K562 (cell line): ENCODE results near the gene CBFA2T3. TPM values are rescaled to one million over a fixed set of nuclear protein-coding genes. Genes with fewer than 3 reads are reported as not detected.

Experiments used
- ATAC-seq: fragments of 200-7000 bp; cut with Tn5 transposase; 3 replicates; pipeline ENCODE4 v1.9.1; 2020; ENCODE audit warnings: moderate library complexity
- BruUV-seq: library from RNA; stranded (reverse); fragments of 400-500 nt; replicated peaks from 2 replicates; lab custom pipeline; 2021; lab: Mats Ljungman, UMichigan
- CTCF ChIA-PET: fragments of 300-600 bp; formaldehyde crosslinking; extraction: SDS; loops from one replicate; lab custom pipeline; 2021; ENCODE audit warnings: low intra/inter-chr PET ratio; lab: Yijun Ruan, JAX
- POLR2A ChIA-PET: fragments of 300-600, 350-650 bp; sonication (Branson Sonifier 250); formaldehyde crosslinking; extraction: SDS; loops from one replicate; lab custom pipeline; 2021; ENCODE audit warnings: antibody characterized with exemption, inconsistent platforms; lab: Yijun Ruan, JAX
- DNase-seq, 4 experiments: peaks; one replicate each; pipeline versions ENCODE4 v3.0.0 to v3.0.0-alpha.2; 2011 to 2018; ENCODE audit warnings: low spot score in 3 of 4, mixed read lengths in 3 of 4; ENCODE audit errors: extremely low read depth in 1 of 4
- FAIRE-seq: peaks from 2 replicates; lab custom pipeline; 2011; peaks lifted over from hg19 to GRCh38; lab: Jason Lieb, UNC
- H2AFZ ChIP-seq: 2 replicates; pipeline ENCODE4 v1.6.0; 2011; ENCODE audit warnings: low read depth, low read length, control low read depth, inconsistent platforms
- H3K27ac ChIP-seq: fragments of 200-600 bp; 3 replicates; pipeline ENCODE4 v1.8.0; 2011; ENCODE audit warnings: low read depth, mild to moderate bottlenecking, control low read depth, inconsistent platforms, low read length, moderate library complexity, mixed read lengths; ENCODE audit errors: extremely low read depth
- H3K27me3 ChIP-seq, 2 experiments: fragments of 300-600 bp in 1 of 2; 2 replicates in 1 of 2; 3 replicates in 1 of 2; pipeline versions ENCODE4 v1.6.0 to v1.8.0; 2011; ENCODE audit warnings: inconsistent platforms in 2 of 2, low read length in 2 of 2, mild to moderate bottlenecking in 1 of 2, mixed read lengths in 1 of 2, moderate library complexity in 1 of 2; ENCODE audit not compliant: control insufficient read depth in 2 of 2, insufficient read depth in 2 of 2
- H3K36me3 ChIP-seq: fragments of 300-600 bp; 3 replicates; pipeline ENCODE4 v1.8.0; 2011; ENCODE audit warnings: mild to moderate bottlenecking, low read length, inconsistent platforms; ENCODE audit not compliant: control insufficient read depth, insufficient read depth
- H3K4me1 ChIP-seq, 2 experiments: fragments of 200-600 bp in 1 of 2; replicated peaks in 1 of 2; 2 replicates in 1 of 2; 3 replicates in 1 of 2; pipeline versions ENCODE4 v1.5.1 to v1.8.0; 2011; ENCODE audit warnings: inconsistent platforms in 2 of 2, low read length in 2 of 2, mild to moderate bottlenecking in 1 of 2, mixed read lengths in 1 of 2, moderate library complexity in 1 of 2; ENCODE audit not compliant: control insufficient read depth in 2 of 2, insufficient read depth in 2 of 2
- H3K4me2 ChIP-seq: 2 replicates; pipeline ENCODE4 v1.6.1; 2011; ENCODE audit warnings: low read length, control low read depth, inconsistent platforms, mixed read lengths; ENCODE audit not compliant: insufficient read depth
- H3K4me3 ChIP-seq: fragments of 200-600 bp; sonication (generic), shearing (Covaris generic); 2 replicates; pipeline ENCODE4 v1.5.1; 2016; ENCODE audit warnings: control low read depth, inconsistent platforms
- H3K79me2 ChIP-seq: fragments of 200-600 bp; 3 replicates; pipeline ENCODE4 v1.8.0; 2011; ENCODE audit warnings: low read length, inconsistent platforms; ENCODE audit not compliant: control insufficient read depth, insufficient read depth
- H3K9ac ChIP-seq, 2 experiments: 2 replicates each; pipeline versions ENCODE4 v1.6.0 to v1.6.1; 2011; ENCODE audit warnings: low read depth in 2 of 2, low read length in 2 of 2, control low read depth in 1 of 2, inconsistent platforms in 1 of 2, mild to moderate bottlenecking in 1 of 2, mixed read lengths in 1 of 2; ENCODE audit not compliant: insufficient read depth in 1 of 2
- H3K9me1 ChIP-seq: one replicate; pipeline ENCODE4 v1.6.0; 2011; ENCODE audit warnings: inconsistent platforms, mild to moderate bottlenecking, low read length, moderate library complexity; ENCODE audit not compliant: control insufficient read depth, insufficient read depth
- H3K9me3 ChIP-seq: replicated peaks from 2 replicates; pipeline ENCODE4 v1.5.1; 2011; ENCODE audit warnings: low read depth, low read length, inconsistent platforms; ENCODE audit not compliant: control insufficient read depth, insufficient read depth
- H4K20me1 ChIP-seq: replicated peaks from 2 replicates; pipeline ENCODE4 v1.6.1; 2011; ENCODE audit warnings: low read length, inconsistent platforms, mixed read lengths; ENCODE audit not compliant: control insufficient read depth, insufficient read depth
- ADNP ChIP-seq: fragments of 200-800 bp; sonication (Bioruptor generic); IDR thresholded peaks from 2 replicates; pipeline ENCODE4 v1.6.1; 2016; ENCODE audit warnings: missing genetic modification characterization, missing compliant biosample characterization
- BMI1 ChIP-seq: fragments of 150-350 bp; IDR thresholded peaks from 2 replicates; pipeline ENCODE4 v1.6.1; 2014; ENCODE audit warnings: low read length
- ETV6 ChIP-seq, 3 experiments: fragments of 150-350 bp in 1 of 3; sonication (generic) in 1 of 3; formaldehyde crosslinking in 1 of 3; IDR thresholded peaks; 2 replicates each; pipeline versions ENCODE4 v1.6.1 to v1.8.0; 2014 to 2022; ENCODE audit warnings: borderline replicate concordance in 2 of 3, low read depth in 2 of 3, antibody characterized with exemption in 1 of 3, low read length in 1 of 3, mild to moderate bottlenecking in 1 of 3, missing genetic modification reagents in 1 of 3
- NCOA4 ChIP-seq: fragments of 450-650 bp; IDR thresholded peaks from 2 replicates; pipeline ENCODE4 v1.6.1; 2018; ENCODE audit warnings: mild to moderate bottlenecking; ENCODE audit not compliant: partially characterized antibody
- RFX7 ChIP-seq: fragments of 250-450 bp; sonication (Bioruptor Pico); IDR thresholded peaks from 2 replicates; pipeline ENCODE4 v1.5.1; 2021; ENCODE audit warnings: mild to moderate bottlenecking
- TAF7 ChIP-seq: fragments of 450-650 bp; IDR thresholded peaks from 2 replicates; pipeline ENCODE4 v1.6.1; 2016; ENCODE audit warnings: missing genetic modification characterization, missing compliant biosample characterization
- ZBTB8A ChIP-seq: fragments of 450-650 bp; IDR thresholded peaks from 2 replicates; pipeline ENCODE4 v1.6.1; 2018; ENCODE audit warnings: mild to moderate bottlenecking, moderate library complexity; ENCODE audit not compliant: partially characterized antibody
- ZNF436 ChIP-seq: fragments of 250-450, 450-650 bp; sonication (Bioruptor Pico); formaldehyde crosslinking; IDR thresholded peaks from 2 replicates; pipeline ENCODE4 v1.7.0; 2020; ENCODE audit warnings: mild to moderate bottlenecking
- WGBS: fragments of 100-300 bp; shearing (Covaris generic); methylation state at CpG from one replicate; pipeline ENCODE4 v1.1.6; 2016; ENCODE audit warnings: low coverage, mixed read lengths; ENCODE audit not compliant: insufficient coverage; ENCODE audit errors: missing lambda C conversion rate; 5-methylcytosine and 5-hydroxymethylcytosine counted together
- in situ Hi-C: fragments of 300-500 bp; cut with MboI; formaldehyde crosslinking; loops from 4 replicates; pipeline ENCODE4 v1.15.0; 2018; ENCODE audit warnings: inconsistent platforms, mixed read lengths
- intact Hi-C: fragments of 100-400 bp; cut with micrococcal nuclease; formaldehyde crosslinking; loops from 2 replicates; pipeline ENCODE4 v1.14.2; 2022
- polyA plus RNA-seq, 8 experiments: library from polyadenylated mRNA; depleted of rRNA in 4 of 8; stranded (reverse) in 5 of 8; unstranded in 3 of 8; fragments of >200 nt; fragmentation: Nextera tagmentation in 2 of 8; fragmentation: Illumina TruSeq in 1 of 8; extraction: Ambion mirVana in 2 of 8; extraction: Trizol in 1 of 8; gene quantifications; 2 replicates each; pipeline versions ENCODE4 v1.2.1 to v1.2.3, GENCODE V29; 2011 to 2014; ENCODE audit warnings: inconsistent platforms in 1 of 8, missing spikeins in 1 of 8
- total RNA-seq, 7 experiments: library from RNA; depleted of rRNA in 6 of 7; stranded (reverse); fragments of >200 nt in 6 of 7; fragmentation: Illumina TruSeq in 2 of 7; extraction: Trizol in 2 of 7; gene quantifications; 2 replicates each; pipeline versions ENCODE4 v1.2.1 to v1.2.3, GENCODE V29; 2011 to 2021; ENCODE audit warnings: low replicate concordance in 1 of 7
- TF ChIP-seq, protein P1 (sequence below): IDR thresholded peaks from 3 replicates; pipeline ENCODE4 v1.6.1; 2011; ENCODE audit warnings: borderline replicate concordance, mild to moderate bottlenecking, moderate library complexity; ENCODE audit not compliant: insufficient read length; ENCODE audit errors: extremely low read depth
- TF ChIP-seq, protein P2 (sequence below): sonication (generic); formaldehyde crosslinking; IDR thresholded peaks from 2 replicates; pipeline ENCODE4 v1.9.0; 2022; ENCODE audit warnings: mild to moderate bottlenecking, missing genetic modification reagents
- TF ChIP-seq, protein P3 (sequence below): sonication (generic); formaldehyde crosslinking; IDR thresholded peaks from 2 replicates; pipeline ENCODE4 v1.4.0; 2020; ENCODE audit warnings: mild to moderate bottlenecking, missing genetic modification reagents
- TF ChIP-seq, protein P4 (sequence below): fragments of 250-450 bp; sonication (Bioruptor Pico); IDR thresholded peaks from 2 replicates; pipeline ENCODE4 v1.5.0; 2020; ENCODE audit warnings: mild to moderate bottlenecking, borderline replicate concordance

The CBFA2T3 gene
- total and polyA plus RNA-seq, 9 of the 15 experiments (the other 6 are each of a cell fraction or from before 2014, with no cell fraction given), result 2.3 to 145 (median 6.7) TPM

DNA sequence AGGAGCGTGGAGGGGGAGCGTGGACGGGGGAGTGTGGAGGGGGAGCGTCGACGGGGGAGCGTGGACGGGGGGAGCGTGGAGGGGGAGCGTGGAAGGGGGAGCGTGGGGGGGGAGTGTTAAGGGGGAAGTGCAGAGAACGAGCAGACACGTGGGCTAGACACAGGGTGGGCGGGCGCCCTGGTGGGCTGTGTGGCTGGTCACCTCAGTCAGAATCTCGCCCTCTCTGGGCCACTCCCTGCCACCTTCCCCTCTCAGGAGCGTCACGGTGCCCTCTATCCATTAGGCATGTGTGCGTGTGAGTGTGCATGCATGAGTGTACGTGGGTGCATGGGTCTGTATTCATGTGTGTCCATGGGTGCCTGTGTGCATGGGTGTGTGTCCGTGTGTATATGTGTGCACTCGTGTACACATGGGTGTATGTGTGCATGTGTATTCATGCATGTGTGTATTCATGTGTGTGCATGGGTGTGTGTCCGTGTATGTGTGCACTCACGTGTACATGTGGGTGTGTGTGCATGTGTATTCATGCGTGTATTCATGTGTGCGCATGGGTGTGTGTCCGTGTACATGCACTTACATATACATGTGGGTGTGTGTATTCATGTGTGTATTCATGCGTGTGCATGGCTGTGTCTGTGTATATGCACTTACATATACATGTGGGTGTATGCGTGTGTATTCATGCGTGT is 61.2 kb downstream of the CBFA2T3 start (continued):
- TF ChIP-seq, protein P1, sequence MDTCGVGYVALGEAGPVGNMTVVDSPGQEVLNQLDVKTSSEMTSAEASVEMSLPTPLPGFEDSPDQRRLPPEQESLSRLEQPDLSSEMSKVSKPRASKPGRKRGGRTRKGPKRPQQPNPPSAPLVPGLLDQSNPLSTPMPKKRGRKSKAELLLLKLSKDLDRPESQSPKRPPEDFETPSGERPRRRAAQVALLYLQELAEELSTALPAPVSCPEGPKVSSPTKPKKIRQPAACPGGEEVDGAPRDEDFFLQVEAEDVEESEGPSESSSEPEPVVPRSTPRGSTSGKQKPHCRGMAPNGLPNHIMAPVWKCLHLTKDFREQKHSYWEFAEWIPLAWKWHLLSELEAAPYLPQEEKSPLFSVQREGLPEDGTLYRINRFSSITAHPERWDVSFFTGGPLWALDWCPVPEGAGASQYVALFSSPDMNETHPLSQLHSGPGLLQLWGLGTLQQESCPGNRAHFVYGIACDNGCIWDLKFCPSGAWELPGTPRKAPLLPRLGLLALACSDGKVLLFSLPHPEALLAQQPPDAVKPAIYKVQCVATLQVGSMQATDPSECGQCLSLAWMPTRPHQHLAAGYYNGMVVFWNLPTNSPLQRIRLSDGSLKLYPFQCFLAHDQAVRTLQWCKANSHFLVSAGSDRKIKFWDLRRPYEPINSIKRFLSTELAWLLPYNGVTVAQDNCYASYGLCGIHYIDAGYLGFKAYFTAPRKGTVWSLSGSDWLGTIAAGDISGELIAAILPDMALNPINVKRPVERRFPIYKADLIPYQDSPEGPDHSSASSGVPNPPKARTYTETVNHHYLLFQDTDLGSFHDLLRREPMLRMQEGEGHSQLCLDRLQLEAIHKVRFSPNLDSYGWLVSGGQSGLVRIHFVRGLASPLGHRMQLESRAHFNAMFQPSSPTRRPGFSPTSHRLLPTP, result no peak
- TF ChIP-seq RFX7 (no peak), NCOA4 (no peak)

DNA sequence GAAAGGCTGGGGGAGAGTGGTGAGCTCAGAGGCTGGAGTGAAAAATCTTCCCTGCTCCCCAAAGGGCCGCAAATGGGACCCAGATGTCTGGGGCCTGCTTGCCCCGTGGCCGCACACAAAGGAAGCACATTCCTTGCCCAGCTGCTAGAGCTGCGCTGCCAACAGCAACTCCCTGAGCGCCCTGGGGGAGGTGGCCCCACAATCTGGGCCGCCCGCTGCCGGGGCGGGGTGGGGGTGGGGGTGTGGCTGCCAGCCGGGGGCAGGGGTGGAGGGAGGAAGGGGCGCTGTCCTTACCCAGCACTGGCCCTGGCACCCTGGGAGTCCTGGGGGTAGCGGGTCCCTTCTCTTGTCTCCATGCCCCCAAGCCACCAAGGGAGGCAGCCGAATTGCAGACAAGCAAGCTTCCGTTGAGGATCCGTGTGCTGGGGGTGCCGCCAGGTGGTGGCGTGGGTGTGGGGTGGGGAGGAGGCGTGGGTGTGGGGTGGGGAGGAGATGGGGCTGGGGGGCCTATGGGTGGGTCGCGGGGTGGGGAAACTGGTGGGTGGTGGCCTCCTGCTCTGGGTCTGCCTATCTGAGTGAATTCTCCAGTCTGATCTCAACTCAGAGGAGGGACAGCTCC is 62.1 kb downstream of the CBFA2T3 start:
- H3K9me3 ChIP-seq, result no peaks in the 10 kb centered on the region
- H3K36me3 ChIP-seq, result peaks cover 88% of the 10 kb centered on the region
- no peak overlapping the region for H3K4me2 ChIP-seq
- no TSS peak for BruUV-seq
- H3K4me3 ChIP-seq, result no peak overlapping the region
- 100% methylated on average over 4 of the region's 20 CpGs for WGBS
- peaks cover 40% of the 10 kb centered on the region for H4K20me1 ChIP-seq
- peaks cover 0 to 45% of the 10 kb centered on the region in 2 experiments; a peak in 3 of 5 replicates for H3K4me1 ChIP-seq
- intact Hi-C loops, result no loop called here
- H3K27me3 ChIP-seq, result no peaks in the 10 kb centered on the region
- ChIA-PET CTCF (no interaction called here), POLR2A (no interaction called here)
- no peak overlapping the region for H3K27ac ChIP-seq
- H3K9me1 ChIP-seq, result peaks cover 4% of the 10 kb centered on the region
- FAIRE-seq (no peak), DNase-seq (no peak), ATAC-seq (no peak)
- H3K9ac ChIP-seq, result no peak overlapping the region
- peaks cover 93% of the 10 kb centered on the region for H3K79me2 ChIP-seq
- no peak overlapping the region for H2AFZ ChIP-seq
- in situ Hi-C loops, result no loop called here
- TF ChIP-seq ETV6 (IDR thresholded peaks at IDR 0.05; ENCODE audit: borderline replicate concordance in 1 of 2, low read depth in 2 of 2, low read length in 1 of 2) (no peak), ETV6 (CRISPR knock-in tag; IDR thresholded peaks at IDR 0.05; ENCODE audit: borderline replicate concordance) (no peak), ADNP (no peak), BMI1 (no peak), TAF7 (no peak), ZBTB8A (no peak), ZNF436 (CRISPR knock-in tag) (no peak)
- TF ChIP-seq, protein P2, sequence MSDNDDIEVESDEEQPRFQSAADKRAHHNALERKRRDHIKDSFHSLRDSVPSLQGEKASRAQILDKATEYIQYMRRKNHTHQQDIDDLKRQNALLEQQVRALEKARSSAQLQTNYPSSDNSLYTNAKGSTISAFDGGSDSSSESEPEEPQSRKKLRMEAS (CRISPR knock-in tag), result no peak
- TF ChIP-seq, protein P3, sequence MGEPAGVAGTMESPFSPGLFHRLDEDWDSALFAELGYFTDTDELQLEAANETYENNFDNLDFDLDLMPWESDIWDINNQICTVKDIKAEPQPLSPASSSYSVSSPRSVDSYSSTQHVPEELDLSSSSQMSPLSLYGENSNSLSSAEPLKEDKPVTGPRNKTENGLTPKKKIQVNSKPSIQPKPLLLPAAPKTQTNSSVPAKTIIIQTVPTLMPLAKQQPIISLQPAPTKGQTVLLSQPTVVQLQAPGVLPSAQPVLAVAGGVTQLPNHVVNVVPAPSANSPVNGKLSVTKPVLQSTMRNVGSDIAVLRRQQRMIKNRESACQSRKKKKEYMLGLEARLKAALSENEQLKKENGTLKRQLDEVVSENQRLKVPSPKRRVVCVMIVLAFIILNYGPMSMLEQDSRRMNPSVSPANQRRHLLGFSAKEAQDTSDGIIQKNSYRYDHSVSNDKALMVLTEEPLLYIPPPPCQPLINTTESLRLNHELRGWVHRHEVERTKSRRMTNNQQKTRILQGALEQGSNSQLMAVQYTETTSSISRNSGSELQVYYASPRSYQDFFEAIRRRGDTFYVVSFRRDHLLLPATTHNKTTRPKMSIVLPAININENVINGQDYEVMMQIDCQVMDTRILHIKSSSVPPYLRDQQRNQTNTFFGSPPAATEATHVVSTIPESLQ (CRISPR knock-in tag), result no peak
- TF ChIP-seq, protein P4, sequence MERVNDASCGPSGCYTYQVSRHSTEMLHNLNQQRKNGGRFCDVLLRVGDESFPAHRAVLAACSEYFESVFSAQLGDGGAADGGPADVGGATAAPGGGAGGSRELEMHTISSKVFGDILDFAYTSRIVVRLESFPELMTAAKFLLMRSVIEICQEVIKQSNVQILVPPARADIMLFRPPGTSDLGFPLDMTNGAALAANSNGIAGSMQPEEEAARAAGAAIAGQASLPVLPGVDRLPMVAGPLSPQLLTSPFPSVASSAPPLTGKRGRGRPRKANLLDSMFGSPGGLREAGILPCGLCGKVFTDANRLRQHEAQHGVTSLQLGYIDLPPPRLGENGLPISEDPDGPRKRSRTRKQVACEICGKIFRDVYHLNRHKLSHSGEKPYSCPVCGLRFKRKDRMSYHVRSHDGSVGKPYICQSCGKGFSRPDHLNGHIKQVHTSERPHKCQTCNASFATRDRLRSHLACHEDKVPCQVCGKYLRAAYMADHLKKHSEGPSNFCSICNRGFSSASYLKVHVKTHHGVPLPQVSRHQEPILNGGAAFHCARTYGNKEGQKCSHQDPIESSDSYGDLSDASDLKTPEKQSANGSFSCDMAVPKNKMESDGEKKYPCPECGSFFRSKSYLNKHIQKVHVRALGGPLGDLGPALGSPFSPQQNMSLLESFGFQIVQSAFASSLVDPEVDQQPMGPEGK, result no peak
